ENCODE measurements around the gene CNTNAP2.

CNTNAP2 gene

GRCh38 chr7:146116521-146117222 is at the start of gene CNTNAP2:
TSS of gene CNTNAP2 (plus strand) at chr7:146116801. CDS start at chr7:146116877, 76 bp downstream.
- peak; percentile 56 for DNase-seq (ENCODE audit: low read depth, low spot score)
- TF ChIP-seq ZNF274 (IDR thresholded peaks at IDR 0.05; ENCODE audit: low read depth, low read length) (no peak), SUZ12 (IDR thresholded peaks at IDR 0.05; ENCODE audit: extremely low read depth, insufficient read depth, insufficient read length) (no peak), YY1 (IDR thresholded peaks at IDR 0.05; ENCODE audit: insufficient read depth, insufficient read length) (no peak)
- no peaks in the 10 kb centered on the region for H3K4me1 ChIP-seq (ENCODE audit: insufficient read depth, insufficient read length)
- no peaks in the 10 kb centered on the region for H3K9me3 ChIP-seq (ENCODE audit: insufficient read depth, low read length)
- H3K36me3 ChIP-seq (ENCODE audit: insufficient read depth, insufficient read length, low read length): no peaks in the 10 kb centered on the region
- H3K9ac ChIP-seq (ENCODE audit: insufficient read length, low read depth): peak within 1 kb of the TSS; percentile 64
- peaks cover 20% of the 10 kb centered on the region for H3K27me3 ChIP-seq (ENCODE audit: insufficient read depth, insufficient read length)
- H3K4me3 ChIP-seq (ENCODE audit: insufficient read length, low read depth): peak within 1 kb of the TSS; percentile 62

GRCh38 chr7:146067880-146068279 is 48.7 kb upstream of the CNTNAP2 start:
- no peaks in the 10 kb centered on the region for H3K36me3 ChIP-seq (ENCODE audit: insufficient read depth, insufficient read length, low read length)
- H3K27me3 ChIP-seq (ENCODE audit: insufficient read depth, insufficient read length): no peaks in the 10 kb centered on the region
- no peak for DNase-seq (ENCODE audit: low read depth, low spot score)
- H3K4me1 ChIP-seq (ENCODE audit: insufficient read depth, insufficient read length): no peaks in the 10 kb centered on the region
- TF ChIP-seq ZNF274 (IDR thresholded peaks at IDR 0.05; ENCODE audit: low read depth, low read length) (no peak), YY1 (IDR thresholded peaks at IDR 0.05; ENCODE audit: insufficient read depth, insufficient read length) (no peak), SUZ12 (IDR thresholded peaks at IDR 0.05; ENCODE audit: extremely low read depth, insufficient read depth, insufficient read length) (no peak)
- H3K4me3 ChIP-seq (ENCODE audit: insufficient read length, low read depth): no peak overlapping the region
- H3K9ac ChIP-seq (ENCODE audit: insufficient read length, low read depth): no peak overlapping the region
- no peaks in the 10 kb centered on the region for H3K9me3 ChIP-seq (ENCODE audit: insufficient read depth, low read length)

GRCh38 chr7:146074195-146074765 is 42.3 kb upstream of the CNTNAP2 start:
- Histone ChIP-seq H3K4me3 (ENCODE audit: insufficient read length, low read depth) (no peak overlapping the region), H3K4me1 (ENCODE audit: insufficient read depth, insufficient read length) (no peaks in the 10 kb centered on the region), H3K36me3 (ENCODE audit: insufficient read depth, insufficient read length, low read length) (no peaks in the 10 kb centered on the region), H3K27me3 (ENCODE audit: insufficient read depth, insufficient read length) (no peaks in the 10 kb centered on the region), H3K9ac (ENCODE audit: insufficient read length, low read depth) (no peak overlapping the region), H3K9me3 (ENCODE audit: insufficient read depth, low read length) (no peaks in the 10 kb centered on the region)
- no peak for DNase-seq (ENCODE audit: low read depth, low spot score)
- TF ChIP-seq YY1 (IDR thresholded peaks at IDR 0.05; ENCODE audit: insufficient read depth, insufficient read length) (no peak), SUZ12 (IDR thresholded peaks at IDR 0.05; ENCODE audit: extremely low read depth, insufficient read depth, insufficient read length) (no peak), ZNF274 (IDR thresholded peaks at IDR 0.05; ENCODE audit: low read depth, low read length) (no peak)

- Histone ChIP-seq H3K4me1 (ENCODE audit: insufficient read depth, insufficient read length) (no peaks in the 10 kb centered on the region), H3K9ac (ENCODE audit: insufficient read length, low read depth) (no peak overlapping the region), H3K27me3 (ENCODE audit: insufficient read depth, insufficient read length) (no peaks in the 10 kb centered on the region), H3K36me3 (ENCODE audit: insufficient read depth, insufficient read length, low read length) (no peaks in the 10 kb centered on the region), H3K9me3 (ENCODE audit: insufficient read depth, low read length) (no peaks in the 10 kb centered on the region), H3K4me3 (ENCODE audit: insufficient read length, low read depth) (no peak overlapping the region)
- DNase-seq (ENCODE audit: low read depth, low spot score): no peak
- TF ChIP-seq SUZ12 (IDR thresholded peaks at IDR 0.05; ENCODE audit: extremely low read depth, insufficient read depth, insufficient read length) (no peak), ZNF274 (IDR thresholded peaks at IDR 0.05; ENCODE audit: low read depth, low read length) (no peak), YY1 (IDR thresholded peaks at IDR 0.05; ENCODE audit: insufficient read depth, insufficient read length) (no peak)
Measured at GRCh38 chr7:146076344-146076743, 40.3 kb upstream of the CNTNAP2 start.

- Histone ChIP-seq H3K4me3 (ENCODE audit: insufficient read length, low read depth) (no peak overlapping the region), H3K27me3 (ENCODE audit: insufficient read depth, insufficient read length) (no peaks in the 10 kb centered on the region), H3K4me1 (ENCODE audit: insufficient read depth, insufficient read length) (no peaks in the 10 kb centered on the region), H3K9me3 (ENCODE audit: insufficient read depth, low read length) (no peaks in the 10 kb centered on the region), H3K9ac (ENCODE audit: insufficient read length, low read depth) (no peak overlapping the region), H3K36me3 (ENCODE audit: insufficient read depth, insufficient read length, low read length) (no peaks in the 10 kb centered on the region)
- DNase-seq (ENCODE audit: low read depth, low spot score): no peak
- no peak for TF ChIP-seq SUZ12 (IDR thresholded peaks at IDR 0.05; ENCODE audit: extremely low read depth, insufficient read depth, insufficient read length)
- no peak for TF ChIP-seq YY1 (IDR thresholded peaks at IDR 0.05; ENCODE audit: insufficient read depth, insufficient read length)
- no peak for TF ChIP-seq ZNF274 (IDR thresholded peaks at IDR 0.05; ENCODE audit: low read depth, low read length)
Measured at GRCh38 chr7:146084086-146084485, 32.5 kb upstream of the CNTNAP2 start.

- TF ChIP-seq SUZ12 (IDR thresholded peaks at IDR 0.05; ENCODE audit: extremely low read depth, insufficient read depth, insufficient read length) (no peak), ZNF274 (IDR thresholded peaks at IDR 0.05; ENCODE audit: low read depth, low read length) (no peak), YY1 (IDR thresholded peaks at IDR 0.05; ENCODE audit: insufficient read depth, insufficient read length) (no peak)
- no peaks in the 10 kb centered on the region for H3K27me3 ChIP-seq (ENCODE audit: insufficient read depth, insufficient read length)
- DNase-seq (ENCODE audit: low read depth, low spot score): peak; percentile 13
- no peaks in the 10 kb centered on the region for H3K9me3 ChIP-seq (ENCODE audit: insufficient read depth, low read length)
- no peak overlapping the region for H3K4me3 ChIP-seq (ENCODE audit: insufficient read length, low read depth)
- H3K36me3 ChIP-seq (ENCODE audit: insufficient read depth, insufficient read length, low read length): no peaks in the 10 kb centered on the region
- H3K4me1 ChIP-seq (ENCODE audit: insufficient read depth, insufficient read length): no peaks in the 10 kb centered on the region
- H3K9ac ChIP-seq (ENCODE audit: insufficient read length, low read depth): no peak overlapping the region
Measured at GRCh38 chr7:146090023-146090645, 26.5 kb upstream of the CNTNAP2 start.

- no peaks in the 10 kb centered on the region for H3K27me3 ChIP-seq (ENCODE audit: insufficient read depth, insufficient read length)
- no peaks in the 10 kb centered on the region for H3K36me3 ChIP-seq (ENCODE audit: insufficient read depth, insufficient read length, low read length)
- H3K9me3 ChIP-seq (ENCODE audit: insufficient read depth, low read length): no peaks in the 10 kb centered on the region
- no peak for DNase-seq (ENCODE audit: low read depth, low spot score)
- H3K4me3 ChIP-seq (ENCODE audit: insufficient read length, low read depth): no peak overlapping the region
- H3K4me1 ChIP-seq (ENCODE audit: insufficient read depth, insufficient read length): no peaks in the 10 kb centered on the region
- no peak overlapping the region for H3K9ac ChIP-seq (ENCODE audit: insufficient read length, low read depth)
- TF ChIP-seq YY1 (IDR thresholded peaks at IDR 0.05; ENCODE audit: insufficient read depth, insufficient read length) (no peak), SUZ12 (IDR thresholded peaks at IDR 0.05; ENCODE audit: extremely low read depth, insufficient read depth, insufficient read length) (no peak), ZNF274 (IDR thresholded peaks at IDR 0.05; ENCODE audit: low read depth, low read length) (no peak)
Measured at GRCh38 chr7:146094356-146094755, 22.2 kb upstream of the CNTNAP2 start.
